Hematopoietic multipotent progenitor cell (in vitro differentiated cells): Measurements from ENCODE around the gene CTNNA2. TPM values are rescaled to one million over a fixed set of nuclear protein-coding genes. Genes with fewer than 3 reads are reported as not detected.
"Not testable (repeated sequence)": the region's sequence is repeated elsewhere in the genome, so short reads cannot be mapped to it uniquely, and the experiment has no call there.

ENCODE experiments used
- DNase-seq, 3 donors: peaks; one replicate each; pipeline ENCODE4 v3.0.0-alpha.2; 2011 to 2015; ENCODE audit warnings: low read depth in 2 of 3, low spot score in 2 of 3
- total RNA-seq: library from RNA; depleted of rRNA; stranded (reverse); fragments of >200 nt; gene quantifications from one replicate; pipeline ENCODE4 v1.2.3, GENCODE V29; 2012

CTNNA2 gene
- total RNA-seq, 1 donor, result not detected

DNA sequence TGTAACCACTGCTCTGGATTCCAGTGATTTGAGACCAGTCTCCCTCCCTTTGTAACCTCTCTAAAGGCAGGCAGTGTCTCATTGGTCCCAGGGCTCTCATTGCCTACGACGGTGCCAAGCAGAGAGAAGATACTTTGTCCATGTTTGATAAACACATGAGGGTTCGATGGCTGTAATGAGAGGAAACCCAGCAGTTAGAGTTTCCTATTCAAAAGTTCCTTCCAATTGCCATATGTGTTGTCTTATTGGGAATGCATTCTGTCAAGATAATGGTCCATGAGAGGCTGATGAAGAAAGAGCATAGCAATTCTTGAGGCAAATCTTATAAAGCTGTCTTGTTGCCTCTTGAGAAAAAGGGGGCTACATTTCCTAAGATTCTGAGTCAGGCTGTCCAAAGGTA lies 499.2 kb downstream of the CTNNA2 start:
- no peak for DNase-seq

DNA sequence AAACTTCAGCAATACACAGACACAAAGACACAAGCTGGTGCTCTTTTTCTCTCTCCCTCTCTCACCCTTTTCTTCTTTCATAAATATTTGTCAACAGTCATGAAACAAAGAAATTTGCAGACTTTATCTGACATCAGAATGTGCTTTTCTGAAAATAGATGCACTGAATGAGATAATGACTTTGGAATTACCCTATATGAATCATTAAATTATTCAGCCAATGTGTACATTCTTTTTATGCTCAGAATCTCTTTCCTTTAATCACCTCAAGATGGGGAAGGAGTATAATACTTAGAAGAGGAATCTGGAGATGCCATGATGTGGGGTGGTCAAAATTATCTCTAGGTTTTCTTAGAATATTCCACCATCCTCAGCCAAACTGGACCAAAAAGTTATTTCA lies 501.8 kb downstream of the CTNNA2 start:
- no peak for DNase-seq

DNA sequence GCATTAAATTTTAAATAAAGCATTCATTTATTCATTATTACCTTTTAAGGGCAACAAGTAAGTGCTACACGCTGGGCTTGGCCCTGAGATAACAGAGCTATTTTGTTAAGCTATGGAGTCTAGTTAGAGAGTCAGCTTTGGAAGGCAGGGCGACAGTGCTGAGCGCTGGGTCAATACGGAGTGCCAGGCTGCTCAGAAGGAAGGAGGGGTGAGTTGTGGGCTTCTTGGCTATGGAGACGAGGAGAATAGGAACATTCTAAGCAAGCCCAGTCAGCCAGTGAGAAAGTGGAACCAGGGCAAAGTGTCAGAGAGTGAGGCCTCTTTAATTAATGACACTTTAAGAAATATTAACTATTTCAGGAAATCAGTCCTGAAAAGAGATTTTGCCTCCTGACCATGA lies 503.3 kb downstream of the CTNNA2 start:
- DNase-seq, result no peak

DNA sequence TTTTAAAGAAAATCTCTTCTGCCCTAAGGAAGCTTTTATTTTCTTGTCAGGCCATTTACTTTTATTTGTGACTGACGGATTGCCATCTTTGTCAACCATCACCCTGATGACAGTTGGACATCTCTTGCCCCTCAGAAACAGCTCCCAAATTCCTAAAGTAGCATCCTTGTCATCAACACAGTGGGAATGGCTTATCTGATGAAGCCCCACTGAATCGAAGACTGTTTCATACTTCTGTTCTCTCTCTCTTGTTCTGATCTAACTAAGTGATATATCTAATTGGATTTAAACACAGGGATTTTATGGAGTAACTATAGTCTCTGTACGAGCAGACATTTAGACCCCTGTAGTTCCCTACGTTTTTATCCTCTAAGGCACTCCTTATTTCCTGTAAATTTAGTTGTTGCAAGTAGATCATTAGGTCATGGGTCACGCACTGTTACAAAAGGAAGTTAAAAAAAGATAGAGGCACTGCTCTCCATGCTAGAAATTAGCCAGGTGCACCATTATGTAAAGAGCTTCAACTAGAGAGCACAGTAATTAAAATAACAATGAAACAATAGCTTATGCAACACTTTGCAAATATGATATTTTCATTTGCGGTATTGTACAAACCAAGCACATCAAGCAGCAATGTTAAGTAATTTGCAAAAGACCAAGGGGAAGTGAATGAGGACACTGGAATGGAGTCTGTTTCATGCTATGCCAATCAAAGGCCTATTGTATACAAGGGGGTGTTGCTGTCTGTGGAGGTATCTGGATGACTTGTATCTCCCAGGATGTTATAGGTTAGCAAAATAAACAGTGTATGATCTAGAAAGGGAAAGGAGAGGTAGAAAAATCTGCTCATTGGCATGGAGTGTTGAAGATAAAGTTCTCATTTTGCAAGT lies 507.0 kb downstream of the CTNNA2 start:
- DNase-seq, result no peak

DNA sequence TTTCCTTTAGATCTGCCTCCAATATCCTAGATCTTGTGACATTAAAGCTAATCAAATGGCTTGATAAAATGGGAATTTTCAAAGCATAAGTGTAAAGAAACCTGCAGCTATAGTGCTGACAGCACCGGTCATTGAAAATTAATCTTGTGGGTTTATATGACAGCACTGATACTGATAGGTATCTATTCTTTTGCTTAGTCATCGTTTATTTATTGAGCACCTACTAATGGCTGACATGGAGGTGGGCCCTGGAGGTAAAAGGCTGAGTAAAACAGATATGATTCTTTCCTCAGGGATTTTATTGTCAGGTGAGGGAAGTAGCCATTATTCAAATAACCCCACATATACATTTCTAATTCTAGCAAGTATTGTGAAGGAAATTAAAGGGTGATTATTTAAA lies 509.2 kb downstream of the CTNNA2 start:
- no peak for DNase-seq

DNA sequence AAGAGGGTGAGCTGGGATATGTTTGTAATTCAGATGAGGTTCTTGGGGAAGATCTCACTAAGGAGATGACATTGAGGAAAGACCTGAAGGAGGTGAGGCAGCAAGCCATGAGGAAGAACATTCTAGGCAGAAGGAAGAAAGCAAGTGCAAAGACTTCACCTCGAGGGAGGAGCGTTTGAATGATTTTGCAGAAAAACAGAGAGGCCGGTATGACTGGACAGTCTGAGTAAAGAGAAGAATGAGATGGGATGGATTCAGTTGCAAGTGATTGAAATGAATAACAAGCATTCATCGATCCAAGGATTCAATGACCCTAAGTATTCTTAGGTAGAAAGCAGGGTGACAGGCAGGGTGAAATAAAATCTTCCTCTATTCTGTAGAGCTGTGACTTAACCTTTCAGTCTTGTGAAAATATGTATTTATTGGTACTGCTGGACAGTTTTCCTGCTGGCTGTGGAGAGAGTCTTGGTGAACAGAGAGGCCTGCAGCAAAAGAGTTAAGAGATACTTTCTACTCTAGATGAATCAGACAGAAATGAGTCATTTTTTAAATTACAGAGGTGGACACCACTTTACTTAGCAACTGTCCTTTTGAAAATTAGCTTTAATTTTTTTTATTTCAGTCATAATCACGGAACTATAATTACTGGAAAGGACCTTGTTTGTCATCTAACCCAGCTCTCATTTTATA lies 513.3 kb downstream of the CTNNA2 start:
- no peak for DNase-seq

DNA sequence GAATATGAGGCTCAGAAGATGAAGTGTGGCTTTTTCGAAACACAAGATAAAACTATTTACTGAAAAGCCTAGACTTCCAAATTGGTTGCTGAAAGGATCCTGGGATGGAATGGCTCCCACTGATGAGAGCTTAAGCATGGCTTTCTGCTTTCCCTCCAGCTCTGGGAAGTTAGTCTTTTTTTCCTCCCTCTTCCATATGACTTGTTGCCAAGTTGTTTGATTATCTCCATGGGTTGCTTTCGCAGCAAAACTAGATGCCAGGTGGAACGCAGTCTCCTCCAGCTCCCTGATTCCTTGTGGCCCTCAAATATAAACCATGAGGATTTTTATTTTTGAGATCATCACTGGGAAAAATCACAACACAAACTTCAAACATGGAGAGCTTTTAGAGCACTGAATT lies 515.2 kb downstream of the CTNNA2 start:
- no peak for DNase-seq

DNA sequence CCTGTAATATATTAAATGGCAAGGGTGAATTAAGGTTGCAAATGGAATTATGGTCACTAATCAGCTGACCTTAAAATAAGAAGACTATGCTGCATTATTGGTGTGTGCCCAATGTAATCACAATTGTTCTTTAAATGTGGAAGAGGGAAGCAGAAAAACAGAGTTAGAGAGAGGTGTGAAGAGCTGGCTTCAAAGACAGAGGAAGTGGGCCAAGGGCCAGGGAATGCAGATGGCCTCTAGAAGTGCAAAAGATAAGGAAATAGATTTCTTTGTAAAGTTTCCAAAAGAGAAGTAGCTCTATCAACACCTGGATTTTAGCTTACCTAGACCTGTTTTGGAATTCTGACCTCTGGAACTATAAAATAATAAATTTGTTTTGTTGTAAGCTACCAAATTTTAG lies 515.7 kb downstream of the CTNNA2 start:
- peak in 1 of 3 donors; percentile 12 for DNase-seq

DNA sequence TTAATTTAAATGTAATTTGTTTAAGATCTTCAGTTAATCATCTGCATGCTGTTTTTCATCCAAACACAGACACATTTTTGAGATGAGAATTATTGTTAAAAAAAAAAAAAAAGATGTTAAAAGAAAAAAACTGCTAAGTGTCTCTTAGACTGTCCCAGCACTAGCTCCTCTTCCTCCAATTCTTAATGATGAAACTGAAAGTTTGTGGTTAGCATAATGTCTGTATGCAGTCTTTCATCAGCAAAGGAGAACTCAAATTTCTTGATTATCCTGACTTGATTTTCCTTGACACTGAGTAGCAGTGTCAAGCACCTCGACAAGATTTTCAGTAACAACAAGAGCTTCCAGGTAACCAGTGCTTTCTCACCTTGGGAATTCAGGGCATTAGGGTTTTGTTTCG lies 517.3 kb downstream of the CTNNA2 start:
- DNase-seq, result no peak

DNA sequence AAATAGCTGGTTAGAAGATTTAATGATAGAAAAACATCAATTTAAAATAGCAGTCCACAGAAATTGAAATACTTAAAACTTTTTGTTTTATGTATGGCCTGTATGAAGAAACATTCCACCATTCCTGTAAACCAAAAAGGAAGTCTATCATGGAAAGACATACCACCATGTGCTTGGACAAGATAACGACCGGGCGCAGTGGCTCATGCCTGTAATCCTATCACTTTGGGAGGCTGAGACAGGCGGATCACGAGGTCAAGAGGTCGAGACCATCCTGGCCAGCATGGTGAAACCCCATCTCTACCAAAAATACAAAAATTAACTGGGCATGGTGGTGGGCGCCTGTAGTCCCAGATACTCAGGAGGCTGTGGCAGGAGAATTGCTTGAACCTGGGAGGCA lies 519.8 kb downstream of the CTNNA2 start:
- not testable (repeated sequence) for DNase-seq

DNA sequence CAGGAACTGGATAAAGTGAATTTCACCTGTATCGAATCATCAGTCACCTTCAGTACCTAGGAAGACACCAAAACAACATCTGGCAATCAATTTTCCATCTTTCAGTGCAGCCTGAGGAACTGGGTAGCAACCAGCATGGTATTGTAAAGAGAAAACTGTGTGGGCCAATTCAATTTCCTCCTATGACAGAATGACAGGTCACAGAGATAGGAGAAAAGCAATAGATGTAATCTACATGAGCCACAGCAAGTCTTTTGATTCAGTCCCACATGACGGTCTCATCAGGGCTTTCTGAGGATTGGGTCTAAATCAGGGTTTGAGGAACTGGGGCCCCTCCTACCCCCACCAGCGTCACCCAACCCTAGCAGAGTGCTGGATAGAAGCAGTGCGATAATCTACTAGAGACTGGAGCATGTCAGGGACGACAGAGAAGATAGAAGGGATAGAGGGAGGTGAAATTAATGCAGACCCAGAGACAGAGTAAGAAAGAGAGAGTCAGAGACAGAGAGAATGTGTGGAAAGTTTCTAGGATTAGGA lies 523.0 kb downstream of the CTNNA2 start:
- no peak for DNase-seq

DNA sequence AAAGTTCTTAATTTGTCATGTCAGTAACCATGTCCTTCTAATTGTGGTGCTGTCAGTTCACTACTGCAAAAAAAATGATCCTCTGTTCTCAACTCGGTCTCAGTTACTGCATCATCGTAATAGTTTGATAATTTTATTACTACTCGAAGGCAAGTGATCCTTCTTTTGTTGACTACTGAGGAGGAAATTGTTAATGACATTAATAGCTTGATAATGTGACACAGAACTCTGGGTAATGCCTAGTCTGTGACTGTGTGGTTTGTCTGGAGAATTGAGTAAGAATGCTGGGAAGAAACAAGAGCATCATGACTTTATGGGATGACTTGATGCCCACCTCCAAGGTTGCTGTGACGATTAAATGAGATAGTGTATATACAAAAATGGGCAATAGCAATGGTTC lies 524.5 kb downstream of the CTNNA2 start:
- DNase-seq, result no peak

DNA sequence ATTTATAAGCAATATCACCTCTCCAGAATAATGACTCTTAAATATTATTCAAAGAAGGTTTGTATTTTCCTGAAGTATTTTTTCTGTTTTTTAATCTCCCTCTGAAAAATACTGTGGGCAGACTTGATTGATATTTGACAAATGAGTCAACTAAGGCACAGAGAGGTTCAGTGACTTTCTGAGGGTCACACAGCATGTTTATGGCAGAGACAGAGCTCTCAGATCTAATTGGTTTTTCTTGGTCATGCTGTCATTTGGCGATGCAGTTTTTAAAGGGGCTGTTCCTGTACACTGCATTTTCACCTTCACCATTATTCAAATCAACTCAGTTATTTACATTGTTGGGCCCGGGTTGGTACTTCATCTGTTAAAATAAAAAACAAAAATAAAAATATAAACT lies 527.4 kb downstream of the CTNNA2 start:
- no peak for DNase-seq

DNA sequence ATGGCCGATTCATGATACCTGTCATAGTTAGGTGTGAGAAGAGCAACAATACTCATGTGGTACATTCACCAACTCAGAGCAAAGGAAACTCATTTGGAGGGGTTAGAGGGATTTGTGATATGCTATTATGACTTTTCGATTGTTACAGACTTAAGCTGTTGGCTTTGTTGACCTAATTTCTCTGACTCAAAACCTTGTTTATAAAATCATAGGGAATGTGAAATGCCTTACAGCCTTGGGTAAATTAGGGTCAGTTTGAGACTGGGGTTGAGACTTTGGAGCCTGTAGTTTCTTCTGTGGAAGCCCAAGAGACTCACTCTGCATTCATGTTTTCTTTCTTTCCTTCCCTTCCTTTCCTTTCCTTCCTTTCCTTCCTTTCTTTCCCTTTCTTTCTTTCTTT lies 529.8 kb downstream of the CTNNA2 start:
- DNase-seq, result no peak

DNA sequence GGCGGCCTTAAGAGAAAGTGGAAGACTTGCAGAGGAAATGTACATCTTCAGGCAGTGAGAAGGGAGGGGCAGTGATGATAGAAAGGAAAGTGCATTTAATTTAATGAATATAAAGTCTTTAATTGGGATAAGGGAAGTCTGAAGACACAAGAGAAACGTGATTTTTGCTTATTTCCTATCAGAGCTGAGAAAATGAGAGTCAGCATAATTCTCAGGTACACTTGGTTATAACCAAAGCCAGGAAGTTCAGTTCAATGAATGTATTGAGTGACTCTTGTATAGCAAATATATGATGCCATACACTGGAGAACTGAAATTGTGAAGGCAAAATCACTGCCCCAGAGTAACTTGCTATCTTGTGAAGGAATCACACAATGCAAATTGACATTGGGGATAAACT lies 535.4 kb downstream of the CTNNA2 start:
- DNase-seq, result no peak

DNA sequence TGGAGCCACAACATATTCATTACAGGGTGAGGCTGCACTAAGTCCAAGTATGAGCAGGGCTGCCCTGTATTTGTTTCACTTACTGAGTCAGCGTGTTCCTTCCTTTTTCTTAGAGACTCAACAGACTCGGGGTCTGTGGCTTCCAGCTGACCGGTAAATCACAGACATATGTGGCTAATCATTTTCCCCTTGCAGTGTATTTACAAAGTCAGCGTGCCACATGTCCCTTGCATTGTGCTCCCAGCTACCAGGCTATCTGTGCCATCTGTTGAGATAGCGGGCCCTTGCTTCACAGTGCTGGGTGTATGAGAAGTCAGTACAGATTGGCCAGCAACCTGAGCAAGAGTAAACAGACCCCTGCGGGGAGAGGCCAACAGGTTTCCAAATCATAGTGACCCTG lies 537.4 kb downstream of the CTNNA2 start:
- peak in 2 of 3 donors; percentile 64 to 89 for DNase-seq

DNA sequence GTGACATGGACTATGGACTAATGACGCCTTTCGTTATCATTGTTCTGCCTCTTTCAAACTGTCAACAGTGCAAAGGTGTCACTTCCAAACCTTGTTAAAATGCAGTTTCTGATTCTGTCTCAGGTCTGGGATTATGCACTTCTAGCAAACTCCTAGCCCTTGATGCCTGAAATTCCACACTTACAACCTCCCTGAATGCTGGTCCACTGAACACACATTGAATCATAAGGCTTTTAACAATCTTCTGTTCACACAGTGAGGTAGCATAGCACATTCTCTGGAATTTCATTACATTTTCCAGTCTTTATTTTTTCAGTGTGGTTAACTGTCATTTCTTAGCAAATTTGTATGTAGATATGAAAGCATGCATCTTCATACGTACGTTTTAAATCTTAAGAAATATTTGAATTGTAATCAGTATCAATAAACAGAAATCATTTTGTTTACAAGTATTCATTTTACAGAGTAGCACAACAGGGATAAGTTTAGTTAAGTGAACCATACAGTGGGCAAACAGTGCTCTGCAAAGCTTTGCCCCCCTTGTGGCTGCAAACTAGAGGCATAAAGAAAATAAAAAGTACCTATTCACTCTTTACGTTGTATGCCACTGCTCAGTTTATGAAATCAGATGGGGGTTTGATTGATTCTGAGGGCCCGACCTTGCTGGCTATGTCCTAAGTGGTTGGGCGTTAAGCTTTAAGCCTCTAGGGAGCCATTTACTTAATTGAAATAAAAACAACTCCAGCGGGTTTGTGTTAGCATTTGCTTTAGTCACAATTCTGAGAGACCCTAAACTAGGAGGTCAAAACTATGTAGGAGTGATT lies 540.9 kb downstream of the CTNNA2 start:
- DNase-seq, result no peak

DNA sequence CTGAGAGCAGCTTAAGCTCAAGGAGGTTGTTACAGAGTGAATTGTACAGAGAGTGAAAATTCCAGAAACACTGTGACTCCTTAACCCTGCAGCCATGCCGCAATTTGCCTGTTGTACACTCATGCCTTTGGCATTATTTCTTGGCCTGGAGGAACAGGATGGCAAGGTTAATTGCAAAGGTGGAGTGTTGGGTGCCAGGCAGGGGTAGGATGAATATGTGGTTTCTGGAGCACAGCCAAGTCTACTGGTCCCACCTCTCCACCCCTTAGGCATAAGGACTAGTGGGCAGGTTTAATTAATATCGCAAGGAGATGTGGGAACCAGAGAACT lies 541.5 kb downstream of the CTNNA2 start:
- DNase-seq, result no peak

DNA sequence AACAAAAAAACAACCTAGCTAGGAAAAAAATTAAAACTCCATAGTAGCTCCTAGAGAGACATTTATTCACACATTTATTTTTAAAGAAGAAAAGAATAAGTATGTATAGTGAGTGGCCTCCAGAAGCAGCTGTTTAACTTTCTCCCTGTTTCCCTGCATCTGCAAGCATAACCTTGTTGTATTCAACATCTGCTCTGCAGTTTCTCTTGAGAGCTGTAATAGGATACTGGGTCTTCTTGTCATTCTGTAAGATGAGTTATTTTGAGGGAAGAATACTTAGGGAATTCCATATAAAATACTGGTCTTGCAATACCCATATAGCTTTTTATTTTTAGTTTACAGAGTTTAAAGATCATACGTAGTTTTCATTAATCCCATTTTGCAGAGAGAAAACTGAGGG lies 545.1 kb downstream of the CTNNA2 start:
- DNase-seq, result no peak

DNA sequence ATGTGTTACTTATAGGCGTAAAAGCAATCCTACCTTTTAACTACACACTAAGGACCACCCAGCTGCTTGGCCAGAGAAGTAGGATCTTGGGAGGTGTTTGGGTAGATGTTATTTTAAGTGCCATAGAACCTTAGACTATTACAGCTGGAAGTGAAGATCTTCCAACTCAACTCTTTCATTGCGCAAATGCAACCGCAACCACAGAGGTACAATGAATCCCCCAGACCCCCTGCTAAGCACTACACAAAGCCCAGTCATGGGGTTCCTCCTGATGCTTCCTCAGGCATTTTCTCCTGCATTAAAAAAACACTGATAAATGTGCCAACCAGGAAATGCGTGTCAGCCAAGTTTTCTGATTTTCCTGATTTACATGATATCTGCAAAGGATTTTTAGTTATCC lies 545.7 kb downstream of the CTNNA2 start:
- no peak for DNase-seq

DNA sequence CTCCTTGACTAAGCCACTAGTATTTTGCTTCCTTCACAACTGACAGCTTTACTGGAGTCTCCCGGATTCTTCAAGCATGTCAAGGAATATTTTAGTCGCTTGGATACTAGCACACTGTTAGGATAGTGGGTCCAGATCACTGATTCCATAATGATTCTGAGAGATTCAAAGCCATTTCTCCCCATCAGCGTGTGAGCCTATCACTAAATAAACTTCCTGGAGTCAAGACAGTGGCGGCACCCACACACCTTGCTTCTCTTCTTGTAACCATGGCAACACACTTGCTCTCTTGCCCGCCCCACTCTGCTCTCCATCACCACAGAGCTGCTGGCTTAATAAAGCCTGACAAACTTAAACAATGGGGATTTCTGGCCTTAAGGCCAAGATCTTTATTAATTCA lies 546.6 kb downstream of the CTNNA2 start:
- no peak for DNase-seq
